Common myeloid progenitor, CD34-positive (primary cell): Measurements from ENCODE around the gene KLHDC1.
"Not testable (repeated sequence)": the region's sequence is repeated elsewhere in the genome, so short reads cannot be mapped to it uniquely, and the experiment has no call there.

ENCODE experiments used
- CTCF ChIA-PET: fragments of 350-600 bp; sonication (Branson Sonifier 250); formaldehyde crosslinking; loops from one replicate; lab custom pipeline; 2021; ENCODE audit warnings: antibody characterized with exemption; lab: Charles Lee
- POLR2A ChIA-PET: fragments of 350-600 bp; sonication (Branson Sonifier 250); formaldehyde crosslinking; loops from one replicate; lab custom pipeline; 2021; ENCODE audit warnings: antibody characterized with exemption; lab: Charles Lee
- DNase-seq, 3 donors: peaks; one replicate each; pipeline versions ENCODE4 v3.0.0 to v3.0.0-alpha.2; 2013
- H3K27ac ChIP-seq, 2 experiments: 1 replicate in 1 of 2; 2 replicates in 1 of 2; pipeline ENCODE4 v1.7.0; 2013; ENCODE audit warnings: inconsistent platforms in 2 of 2, low read length in 2 of 2, mild to moderate bottlenecking in 2 of 2, low read depth in 1 of 2, moderate library complexity in 1 of 2; ENCODE audit not compliant: severe bottlenecking in 2 of 2, insufficient read depth in 1 of 2, poor library complexity in 1 of 2
- H3K27me3 ChIP-seq, 5 experiments: replicated peaks in 2 of 5; 1 replicate in 3 of 5; 2 replicates in 2 of 5; pipeline versions ENCODE4 v1.6.1 to v1.7.0; 2013; ENCODE audit warnings: low read length in 4 of 5, mild to moderate bottlenecking in 2 of 5, moderate library complexity in 2 of 5, inconsistent platforms in 1 of 5; ENCODE audit not compliant: insufficient read depth in 5 of 5, control insufficient read depth in 4 of 5
- H3K36me3 ChIP-seq, 4 experiments: 1 replicate in 2 of 4; 2 replicates in 2 of 4; pipeline versions ENCODE4 v1.6.1 to v1.7.0; 2013; ENCODE audit warnings: low read length in 3 of 4, control low read depth in 1 of 4, mild to moderate bottlenecking in 1 of 4; ENCODE audit not compliant: control insufficient read depth in 4 of 4, insufficient read depth in 4 of 4
- H3K4me1 ChIP-seq, 4 experiments: 1 replicate in 3 of 4; 2 replicates in 1 of 4; pipeline versions ENCODE4 v1.6.1 to v1.7.1; 2013; ENCODE audit warnings: low read length in 3 of 4, mild to moderate bottlenecking in 3 of 4, control low read depth in 1 of 4, inconsistent platforms in 1 of 4, moderate library complexity in 1 of 4; ENCODE audit not compliant: control insufficient read depth in 4 of 4, insufficient read depth in 4 of 4; ENCODE audit errors: control extremely low read depth in 1 of 4
- H3K4me3 ChIP-seq, 7 experiments: 1 replicate in 4 of 7; 2 replicates in 3 of 7; pipeline versions ENCODE4 v1.5.1 to v1.7.0; 2013; ENCODE audit warnings: mild to moderate bottlenecking in 7 of 7, low read length in 6 of 7, moderate library complexity in 6 of 7, inconsistent platforms in 2 of 7, low read depth in 2 of 7, control low read depth in 1 of 7; ENCODE audit not compliant: insufficient read depth in 4 of 7, control insufficient read depth in 1 of 7; ENCODE audit errors: extremely low read depth in 1 of 7
- H3K9me3 ChIP-seq, 5 experiments: 1 replicate in 4 of 5; 2 replicates in 1 of 5; pipeline versions ENCODE4 v1.6.1 to v1.7.1; 2013; ENCODE audit warnings: low read length in 4 of 5, mild to moderate bottlenecking in 2 of 5, inconsistent platforms in 1 of 5, low read depth in 1 of 5, moderate library complexity in 1 of 5; ENCODE audit not compliant: control insufficient read depth in 4 of 5, insufficient read depth in 2 of 5; ENCODE audit errors: control extremely low read depth in 1 of 5
- WGBS: methylation state at CpG from one replicate; pipeline ENCODE4 v1.1.5; 2013; ENCODE audit not compliant: insufficient coverage; 5-methylcytosine and 5-hydroxymethylcytosine counted together

The KLHDC1 gene

GRCh38 chr14:49771691-49772090, 78.8 kb downstream of the KLHDC1 start:
- POLR2A ChIA-PET, H3K4me3 ChIP-seq, H3K9me3 ChIP-seq, DNase-seq, H3K27me3 ChIP-seq, H3K27ac ChIP-seq: not testable (repeated sequence)
- CTCF ChIA-PET = interaction anchor here (0.6 to 1.9 kb wide), 2 partner anchors 60 to 92 kb away, joined by 4 to 5 read pairs; no protein-coding TSS in a partner anchor
- Histone ChIP-seq H3K4me1 (peaks cover 9 to 31% (median 24%) of the 10 kb centered on the region in 4 experiments), H3K36me3 (peaks cover 11 to 30% (median 18%) of the 10 kb centered on the region in 4 experiments)
- WGBS = 96% methylated on average over 9 of the region's 10 CpGs

GRCh38 chr14:49774106-49774505, 81.2 kb downstream of the KLHDC1 start:
- Histone ChIP-seq H3K27ac (peak overlapping the region in 1 of 2 experiments; percentile 19), H3K27me3 (no peaks in the 10 kb centered on the region), H3K4me1 (peaks cover 3 to 18% (median 16%) of the 10 kb centered on the region in 4 experiments), H3K36me3 (peaks cover 16 to 48% (median 27%) of the 10 kb centered on the region in 4 experiments), H3K9me3 (no peaks in the 10 kb centered on the region), H3K4me3 (no peak overlapping the region)
- POLR2A ChIA-PET = no interaction called here
- WGBS = no CpG with 5 or more reads among the region's 1 CpG
- no peak for DNase-seq
- CTCF ChIA-PET = interaction anchor here (1.8 kb wide), 1 partner anchor 8 kb away, joined by 5 read pairs; no protein-coding TSS in a partner anchor

GRCh38 chr14:49778421-49778820, 85.5 kb downstream of the KLHDC1 start:
- WGBS = 100% methylated on average over 1 of the region's 2 CpGs
- no peaks in the 10 kb centered on the region for H3K9me3 ChIP-seq
- H3K27me3 ChIP-seq = no peaks in the 10 kb centered on the region
- no peak overlapping the region for H3K4me3 ChIP-seq
- CTCF ChIA-PET = no interaction called here
- POLR2A ChIA-PET = no interaction called here
- H3K36me3 ChIP-seq = peaks cover 39 to 83% (median 56%) of the 10 kb centered on the region in 4 experiments
- H3K27ac ChIP-seq = no peak overlapping the region
- no peak for DNase-seq
- H3K4me1 ChIP-seq = no peaks in the 10 kb centered on the region

GRCh38 chr14:49781040-49781439, 88.1 kb downstream of the KLHDC1 start:
- WGBS = 91% methylated on average over 6 of the region's 7 CpGs
- not testable (repeated sequence) for H3K27me3 ChIP-seq, H3K9me3 ChIP-seq, H3K4me3 ChIP-seq, DNase-seq, H3K27ac ChIP-seq, H3K4me1 ChIP-seq
- peaks cover 31 to 84% (median 56%) of the 10 kb centered on the region in 4 experiments for H3K36me3 ChIP-seq
- ChIA-PET CTCF (interaction anchor here (0.6 kb wide), 1 partner anchor 17 kb away, joined by 4 read pairs; no protein-coding TSS in a partner anchor), POLR2A (interaction anchor here (1.2 kb wide), 1 partner anchor 13 kb away, joined by 7 read pairs; the partner anchor contains the start of gene KLHDC2)

GRCh38 chr14:49783394-49784014, 90.6 kb downstream of the KLHDC1 start:
- no peak overlapping the region for H3K27ac ChIP-seq
- POLR2A ChIA-PET = no interaction called here
- CTCF ChIA-PET = interaction anchor here (1.2 kb wide), 1 partner anchor 8 kb away, joined by 4 read pairs; no protein-coding TSS in a partner anchor
- no peaks in the 10 kb centered on the region for H3K9me3 ChIP-seq
- DNase-seq = no peak
- no peaks in the 10 kb centered on the region for H3K27me3 ChIP-seq
- no peaks in the 10 kb centered on the region for H3K4me1 ChIP-seq
- WGBS = 100% methylated on average over 2 of the region's 3 CpGs
- peaks cover 37 to 89% (median 64%) of the 10 kb centered on the region in 4 experiments for H3K36me3 ChIP-seq
- no peak overlapping the region for H3K4me3 ChIP-seq

- H3K4me1 ChIP-seq = no peaks in the 10 kb centered on the region
- no peak overlapping the region for H3K4me3 ChIP-seq
- no peaks in the 10 kb centered on the region for H3K27me3 ChIP-seq
- H3K36me3 ChIP-seq = peaks cover 37 to 91% (median 64%) of the 10 kb centered on the region in 4 experiments
- no CpG with 5 or more reads among the region's 2 CpGs for WGBS
- H3K9me3 ChIP-seq = no peaks in the 10 kb centered on the region
- CTCF ChIA-PET = no interaction called here
- POLR2A ChIA-PET = no interaction called here
- DNase-seq = no peak
- no peak overlapping the region for H3K27ac ChIP-seq
These were observed 93.4 kb downstream of the KLHDC1 start for GRCh38 chr14:49786315-49786714.

GRCh38 chr14:49792618-49793017, 99.7 kb downstream of the KLHDC1 start:
- 0% methylated on average over 1 of the region's 1 CpG for WGBS

More at GRCh38 chr14:49792618-49793017, 99.7 kb downstream of the KLHDC1 start:
- CTCF ChIA-PET = no interaction called here
- POLR2A ChIA-PET = no interaction called here
- no peak overlapping the region for H3K27ac ChIP-seq
- no peak for DNase-seq
- no peaks in the 10 kb centered on the region for H3K4me1 ChIP-seq
- H3K9me3 ChIP-seq = no peaks in the 10 kb centered on the region
- H3K27me3 ChIP-seq = no peaks in the 10 kb centered on the region
- peaks cover 15 to 85% (median 56%) of the 10 kb centered on the region in 4 experiments for H3K36me3 ChIP-seq
- no peak overlapping the region for H3K4me3 ChIP-seq
